GM12878 (cell line): ENCODE measurements around the gene TSPO. TPM values are rescaled to one million over a fixed set of nuclear protein-coding genes. Genes with fewer than 3 reads are reported as not detected.
A peak's percentile ranks its signal among the peaks of the same experiment; 100 is the strongest.

Source experiments
- ATAC-seq: fragments of 200-7000 bp; cut with Tn5 transposase; 3 replicates; pipeline ENCODE4 v1.9.1; 2020; ENCODE audit warnings: mild to moderate bottlenecking, moderate library complexity
- BruUV-seq: library from RNA; stranded (reverse); fragments of 400-500 nt; replicated peaks from 2 replicates; lab custom pipeline; 2021; lab: Mats Ljungman, UMichigan
- CTCF ChIA-PET: fragments of 300-600 bp; sonication (Branson Sonifier 250); formaldehyde crosslinking; extraction: SDS; loops from one replicate; lab custom pipeline; 2021; ENCODE audit warnings: inconsistent platforms; lab: Yijun Ruan, JAX
- POLR2A ChIA-PET: fragments of 350-600 bp; formaldehyde crosslinking; extraction: SDS; loops from one replicate; lab custom pipeline; 2021; ENCODE audit warnings: inconsistent platforms; lab: Charles Lee
- RAD21 ChIA-PET: fragments of 300-600 bp; sonication (Branson Sonifier 250); formaldehyde crosslinking; loops from one replicate; lab custom pipeline; 2023; ENCODE audit warnings: antibody characterized with exemption; ENCODE audit not compliant: unreplicated experiment; lab: Charles Lee
- SMC1A ChIA-PET: fragments of 300-600 bp; sonication (Branson Sonifier 250); formaldehyde crosslinking; loops from one replicate; lab custom pipeline; 2023; ENCODE audit not compliant: unreplicated experiment, uncharacterized antibody; lab: Charles Lee
- DNase-seq: peaks from one replicate; pipeline ENCODE4 v3.0.0-alpha.2; 2011; ENCODE audit warnings: low read depth, low spot score
- FAIRE-seq: peaks from 3 replicates; lab custom pipeline; 2011; peaks lifted over from hg19 to GRCh38; lab: Jason Lieb, UNC
- H2AFZ ChIP-seq: 2 replicates; pipeline ENCODE4 v1.6.0; 2011; ENCODE audit warnings: low read depth, low read length, control low read depth; ENCODE audit not compliant: control insufficient read depth
- H3K27ac ChIP-seq: 2 replicates; pipeline ENCODE4 v1.5.1; 2011; ENCODE audit warnings: control low read depth; ENCODE audit not compliant: control insufficient read depth, insufficient read depth
- H3K27me3 ChIP-seq, 2 experiments: replicated peaks in 1 of 2; 2 replicates each; pipeline versions ENCODE4 v1.6.0 to v1.6.1; 2011; ENCODE audit warnings: low read length in 1 of 2; ENCODE audit not compliant: control insufficient read depth in 2 of 2, insufficient read depth in 2 of 2
- H3K36me3 ChIP-seq, 2 experiments: 2 replicates each; pipeline ENCODE4 v1.5.1; 2011; ENCODE audit warnings: low read length in 1 of 2; ENCODE audit not compliant: control insufficient read depth in 2 of 2, insufficient read depth in 2 of 2
- H3K4me1 ChIP-seq: 2 replicates; pipeline ENCODE4 v1.6.1; 2011; ENCODE audit warnings: mild to moderate bottlenecking, low read length, moderate library complexity, mixed read lengths; ENCODE audit not compliant: control insufficient read depth, insufficient read depth
- H3K4me2 ChIP-seq: 2 replicates; pipeline ENCODE4 v1.6.0; 2011; ENCODE audit warnings: control low read depth; ENCODE audit not compliant: control insufficient read depth, insufficient read depth
- H3K4me3 ChIP-seq: fragments of 200-600 bp; sonication (generic); 2 replicates; pipeline ENCODE4 v1.5.1; 2016
- H3K79me2 ChIP-seq: 2 replicates; pipeline ENCODE4 v1.6.0; 2011; ENCODE audit warnings: low read length; ENCODE audit not compliant: control insufficient read depth, insufficient read depth
- H3K9ac ChIP-seq: 2 replicates; pipeline ENCODE4 v1.8.0; 2011; ENCODE audit warnings: low read length, control low read depth, mixed read lengths; ENCODE audit not compliant: control insufficient read depth, insufficient read depth
- H3K9me3 ChIP-seq: replicated peaks from 3 replicates; pipeline ENCODE4 v1.5.1; 2011; ENCODE audit warnings: mild to moderate bottlenecking, low read length; ENCODE audit not compliant: control insufficient read depth, insufficient read depth
- H4K20me1 ChIP-seq: 2 replicates; pipeline ENCODE4 v1.6.0; 2011; ENCODE audit not compliant: control insufficient read depth, insufficient read depth
- BCL11A ChIP-seq: IDR thresholded peaks from 2 replicates; pipeline ENCODE4 v1.6.1; 2011; ENCODE audit warnings: low read depth, low read length
- BMI1 ChIP-seq: fragments of 450-650 bp; IDR thresholded peaks from 2 replicates; pipeline ENCODE4 v1.6.1; 2016; ENCODE audit warnings: mild to moderate bottlenecking, moderate library complexity, borderline replicate concordance
- FOXM1 ChIP-seq: IDR thresholded peaks from 2 replicates; pipeline ENCODE4 v1.6.1; 2012; ENCODE audit warnings: low read depth, mild to moderate bottlenecking, inconsistent platforms, low read length, moderate library complexity
- HDAC6 ChIP-seq: fragments of 200-600 bp; sonication (generic); IDR thresholded peaks from one replicate; pipeline ENCODE4 v1.8.0; 2017; ENCODE audit warnings: antibody characterized with exemption; ENCODE audit not compliant: unreplicated experiment
- JUND ChIP-seq: IDR thresholded peaks from 2 replicates; pipeline ENCODE4 v1.6.1; 2012; ENCODE audit warnings: low read depth, mild to moderate bottlenecking, low read length, improper control_type of control experiment, moderate library complexity
- NFXL1 ChIP-seq: fragments of 450-650 bp; IDR thresholded peaks from 2 replicates; pipeline ENCODE4 v1.6.1; 2017; ENCODE audit warnings: antibody characterized with exemption, mild to moderate bottlenecking, borderline replicate concordance
- NR2C1 ChIP-seq: fragments of 450-650 bp; IDR thresholded peaks from 2 replicates; pipeline ENCODE4 v1.6.1; 2017; ENCODE audit warnings: antibody characterized with exemption, mild to moderate bottlenecking, moderate library complexity
- SIN3A ChIP-seq: IDR thresholded peaks from 2 replicates; pipeline ENCODE4 v1.6.1; 2012; ENCODE audit warnings: low read depth, low read length, improper control_type of control experiment
- SRF ChIP-seq, 2 experiments: IDR thresholded peaks; 2 replicates each; pipeline ENCODE4 v1.6.1; 2011; ENCODE audit warnings: low read depth in 2 of 2, low read length in 2 of 2, mild to moderate bottlenecking in 1 of 2, moderate library complexity in 1 of 2
- WGBS: methylation state at CpG from one replicate; pipeline ENCODE4 v1.1.6; 2016; ENCODE audit warnings: low lambda C conversion rate; ENCODE audit not compliant: insufficient replicate concordance, insufficient coverage; ENCODE audit errors: missing lambda C conversion rate; 5-methylcytosine and 5-hydroxymethylcytosine counted together
- in situ Hi-C: fragments of 300-500 bp; cut with MboI; formaldehyde crosslinking; loops from 9 replicates; pipeline ENCODE4 v1.14.3; 2018; ENCODE audit warnings: mixed read lengths
- intact Hi-C: fragments of 100-400 bp; cut with micrococcal nuclease; formaldehyde crosslinking; loops from one replicate; pipeline ENCODE4 v1.14.2; 2022; ENCODE audit not compliant: unreplicated experiment
- polyA plus RNA-seq, 11 experiments: library from polyadenylated mRNA; depleted of rRNA in 4 of 11; unstranded in 6 of 11; stranded (reverse) in 5 of 11; fragments of >200 nt; fragmentation: Nextera tagmentation in 4 of 11; fragmentation: Illumina TruSeq in 1 of 11; extraction: Ambion mirVana in 4 of 11; extraction: Trizol in 1 of 11; gene quantifications; 1 replicate in 1 of 11; 2 replicates in 10 of 11; pipeline versions ENCODE4 v1.2.1 to v1.2.3, GENCODE V29; 2011 to 2016; ENCODE audit warnings: inconsistent platforms in 2 of 11, missing spikeins in 2 of 11, low read depth in 1 of 11
- total RNA-seq, 4 experiments: library from RNA; depleted of rRNA in 3 of 4; stranded (reverse); fragments of >200 nt in 3 of 4; fragmentation: Illumina TruSeq in 1 of 4; extraction: Trizol in 1 of 4; gene quantifications; 2 replicates each; pipeline versions ENCODE4 v1.2.1 to v1.2.3, GENCODE V29; 2013 to 2021
- TF ChIP-seq, protein P1 (sequence below): IDR thresholded peaks from 2 replicates; pipeline ENCODE4 v1.6.1; 2011; ENCODE audit warnings: borderline replicate concordance, low read depth, mild to moderate bottlenecking, moderate library complexity, mixed read lengths, low read length; ENCODE audit not compliant: insufficient read depth; ENCODE audit errors: extremely low read length
- TF ChIP-seq, protein P2 (sequence below): IDR thresholded peaks from 2 replicates; pipeline ENCODE4 v1.6.1; 2012; ENCODE audit warnings: low read length, inconsistent platforms
- TF ChIP-seq, protein P3 (sequence below): fragments of 450-650 bp; IDR thresholded peaks from 2 replicates; pipeline ENCODE4 v1.6.1; 2017; ENCODE audit warnings: mild to moderate bottlenecking, low read depth, inconsistent platforms; ENCODE audit not compliant: poor library complexity, severe bottlenecking

TSPO gene
- total and polyA plus RNA-seq, 10 of the 15 experiments (the other 5 are each of a cell fraction or from before 2014, with no cell fraction given) = 1.4 to 50.5 (median 18.8) TPM

DNA sequence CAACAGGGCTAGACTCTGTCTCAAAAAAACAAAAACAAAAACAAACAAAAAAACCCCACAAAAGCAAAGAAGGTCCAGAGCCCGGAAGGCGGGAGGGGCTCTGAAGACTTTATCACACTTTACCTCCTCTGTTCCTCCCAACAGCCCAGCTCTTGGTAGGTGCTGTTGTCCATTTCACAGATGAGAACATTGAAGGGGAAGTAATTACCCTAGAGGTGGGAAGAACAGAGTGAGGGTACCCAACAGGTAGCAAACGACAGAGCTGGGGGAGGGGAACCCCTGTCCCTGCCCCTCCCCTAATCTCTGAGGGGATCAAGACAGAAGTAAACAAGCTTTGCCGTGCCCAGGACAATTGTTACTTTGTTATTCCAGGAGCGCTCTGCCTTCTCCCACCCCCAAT, 41.8 kb upstream of the TSPO start (continued):
- TF ChIP-seq, protein P1, sequence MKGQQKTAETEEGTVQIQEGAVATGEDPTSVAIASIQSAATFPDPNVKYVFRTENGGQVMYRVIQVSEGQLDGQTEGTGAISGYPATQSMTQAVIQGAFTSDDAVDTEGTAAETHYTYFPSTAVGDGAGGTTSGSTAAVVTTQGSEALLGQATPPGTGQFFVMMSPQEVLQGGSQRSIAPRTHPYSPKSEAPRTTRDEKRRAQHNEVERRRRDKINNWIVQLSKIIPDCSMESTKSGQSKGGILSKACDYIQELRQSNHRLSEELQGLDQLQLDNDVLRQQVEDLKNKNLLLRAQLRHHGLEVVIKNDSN = no peak
- TF ChIP-seq SRF (IDR thresholded peaks at IDR 0.05; ENCODE audit: low read depth in 2 of 2, low read length in 2 of 2) = no peak
- TF ChIP-seq, protein P2, sequence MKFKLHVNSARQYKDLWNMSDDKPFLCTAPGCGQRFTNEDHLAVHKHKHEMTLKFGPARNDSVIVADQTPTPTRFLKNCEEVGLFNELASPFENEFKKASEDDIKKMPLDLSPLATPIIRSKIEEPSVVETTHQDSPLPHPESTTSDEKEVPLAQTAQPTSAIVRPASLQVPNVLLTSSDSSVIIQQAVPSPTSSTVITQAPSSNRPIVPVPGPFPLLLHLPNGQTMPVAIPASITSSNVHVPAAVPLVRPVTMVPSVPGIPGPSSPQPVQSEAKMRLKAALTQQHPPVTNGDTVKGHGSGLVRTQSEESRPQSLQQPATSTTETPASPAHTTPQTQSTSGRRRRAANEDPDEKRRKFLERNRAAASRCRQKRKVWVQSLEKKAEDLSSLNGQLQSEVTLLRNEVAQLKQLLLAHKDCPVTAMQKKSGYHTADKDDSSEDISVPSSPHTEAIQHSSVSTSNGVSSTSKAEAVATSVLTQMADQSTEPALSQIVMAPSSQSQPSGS = no peak
- TF ChIP-seq, all 136 proteins: peak for 0

DNA sequence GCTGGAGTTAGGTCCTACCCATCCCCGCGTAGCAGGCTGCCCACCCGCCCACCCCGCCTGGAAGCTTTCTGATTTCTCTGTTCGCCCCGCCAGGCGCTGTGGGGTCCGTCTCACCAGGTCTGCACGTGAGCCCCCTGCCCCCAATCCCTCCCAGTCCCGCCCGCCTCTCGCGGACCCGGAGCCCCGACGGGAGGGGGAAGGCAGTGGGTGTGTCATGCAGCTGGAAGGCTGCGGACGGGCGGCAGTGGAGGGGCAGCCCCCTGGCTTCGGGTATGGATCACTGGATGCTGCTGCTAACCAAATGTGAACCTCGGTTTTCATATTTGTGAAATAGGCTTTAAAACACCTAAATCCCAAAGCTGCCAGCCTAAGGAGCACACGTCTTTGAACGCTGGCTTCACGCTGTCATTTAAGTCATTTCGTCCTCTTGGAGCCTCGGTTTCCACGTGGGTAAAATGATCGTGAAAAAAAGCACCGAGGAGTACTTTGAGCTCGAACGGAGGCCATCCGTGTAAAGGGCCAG, 41.4 kb upstream of the TSPO start:
- Histone ChIP-seq H3K4me1 (peaks cover 7% of the 10 kb centered on the region), H3K27ac (no peak overlapping the region)
- TF ChIP-seq, protein P1 = no peak
- TF ChIP-seq, protein P3, sequence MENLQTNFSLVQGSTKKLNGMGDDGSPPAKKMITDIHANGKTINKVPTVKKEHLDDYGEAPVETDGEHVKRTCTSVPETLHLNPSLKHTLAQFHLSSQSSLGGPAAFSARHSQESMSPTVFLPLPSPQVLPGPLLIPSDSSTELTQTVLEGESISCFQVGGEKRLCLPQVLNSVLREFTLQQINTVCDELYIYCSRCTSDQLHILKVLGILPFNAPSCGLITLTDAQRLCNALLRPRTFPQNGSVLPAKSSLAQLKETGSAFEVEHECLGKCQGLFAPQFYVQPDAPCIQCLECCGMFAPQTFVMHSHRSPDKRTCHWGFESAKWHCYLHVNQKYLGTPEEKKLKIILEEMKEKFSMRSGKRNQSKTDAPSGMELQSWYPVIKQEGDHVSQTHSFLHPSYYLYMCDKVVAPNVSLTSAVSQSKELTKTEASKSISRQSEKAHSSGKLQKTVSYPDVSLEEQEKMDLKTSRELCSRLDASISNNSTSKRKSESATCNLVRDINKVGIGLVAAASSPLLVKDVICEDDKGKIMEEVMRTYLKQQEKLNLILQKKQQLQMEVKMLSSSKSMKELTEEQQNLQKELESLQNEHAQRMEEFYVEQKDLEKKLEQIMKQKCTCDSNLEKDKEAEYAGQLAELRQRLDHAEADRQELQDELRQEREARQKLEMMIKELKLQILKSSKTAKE = no peak
- TF ChIP-seq SIN3A (no peak), BCL11A (no peak), NFXL1 (no peak), FOXM1 (no peak), JUND (no peak), HDAC6 (no peak), NR2C1 (no peak), BMI1 (no peak)

More for the DNA sequence above, 41.4 kb upstream of the TSPO start:
- peak overlapping the region; percentile 87 for H3K4me2 ChIP-seq
- no peaks in the 10 kb centered on the region for H3K79me2 ChIP-seq
- no TSS peak for BruUV-seq
- ChIA-PET RAD21 (no interaction called here), SMC1A (interaction anchor here (0.7 kb wide), 1 partner anchor 406 kb away, joined by 3 read pairs; no protein-coding TSS in a partner anchor), CTCF (interaction anchor here (0.9 to 1.3 kb wide), 2 partner anchors 26 to 28 kb away, joined by 3 to 5 read pairs; no protein-coding TSS in a partner anchor), POLR2A (no interaction called here)
- DNase-seq (no peak), FAIRE-seq (peak; percentile 61), ATAC-seq (no peak)
- H4K20me1 ChIP-seq = no peaks in the 10 kb centered on the region
- H2AFZ ChIP-seq = peak overlapping the region; percentile 71
- H3K27me3 ChIP-seq = peaks cover 0 to 6% of the 10 kb centered on the region in 2 experiments; a peak in 3 of 4 replicates
- no peaks in the 10 kb centered on the region for H3K36me3 ChIP-seq
- intact Hi-C loops = no loop called here
- in situ Hi-C loops = no loop called here
- H3K9me3 ChIP-seq = no peaks in the 10 kb centered on the region
- peak overlapping the region; percentile 72 for H3K4me3 ChIP-seq
- H3K9ac ChIP-seq = peak overlapping the region; percentile 44; the same call in 1 of the 2 replicates
- WGBS = 16% methylated on average over 27 of the region's 32 CpGs
